ENCODE measurements around the gene GLT8D2.

GLT8D2 gene

DNA sequence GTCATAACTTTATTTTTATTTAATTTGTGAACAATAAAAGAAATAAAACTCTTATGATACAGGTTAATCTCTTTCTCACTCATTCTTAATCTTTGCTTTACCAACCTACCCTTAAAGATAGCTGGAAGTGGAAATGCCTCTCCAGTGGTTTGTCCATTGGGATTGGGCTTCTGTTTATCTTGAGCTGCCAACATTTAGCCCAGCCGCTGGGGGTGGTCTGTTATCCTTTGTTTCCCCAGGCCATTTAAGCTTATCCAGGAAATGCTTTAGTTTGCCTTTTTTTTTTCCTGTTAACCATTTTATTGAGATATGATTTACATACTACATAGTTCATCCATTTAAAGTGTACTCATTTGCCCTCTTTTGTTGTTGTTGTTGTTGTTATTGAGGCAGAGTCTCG lies 76.1 kb downstream of the GLT8D2 start:
- DNase-seq (ENCODE audit: low spot score), result no peak
- TF ChIP-seq, protein P1, sequence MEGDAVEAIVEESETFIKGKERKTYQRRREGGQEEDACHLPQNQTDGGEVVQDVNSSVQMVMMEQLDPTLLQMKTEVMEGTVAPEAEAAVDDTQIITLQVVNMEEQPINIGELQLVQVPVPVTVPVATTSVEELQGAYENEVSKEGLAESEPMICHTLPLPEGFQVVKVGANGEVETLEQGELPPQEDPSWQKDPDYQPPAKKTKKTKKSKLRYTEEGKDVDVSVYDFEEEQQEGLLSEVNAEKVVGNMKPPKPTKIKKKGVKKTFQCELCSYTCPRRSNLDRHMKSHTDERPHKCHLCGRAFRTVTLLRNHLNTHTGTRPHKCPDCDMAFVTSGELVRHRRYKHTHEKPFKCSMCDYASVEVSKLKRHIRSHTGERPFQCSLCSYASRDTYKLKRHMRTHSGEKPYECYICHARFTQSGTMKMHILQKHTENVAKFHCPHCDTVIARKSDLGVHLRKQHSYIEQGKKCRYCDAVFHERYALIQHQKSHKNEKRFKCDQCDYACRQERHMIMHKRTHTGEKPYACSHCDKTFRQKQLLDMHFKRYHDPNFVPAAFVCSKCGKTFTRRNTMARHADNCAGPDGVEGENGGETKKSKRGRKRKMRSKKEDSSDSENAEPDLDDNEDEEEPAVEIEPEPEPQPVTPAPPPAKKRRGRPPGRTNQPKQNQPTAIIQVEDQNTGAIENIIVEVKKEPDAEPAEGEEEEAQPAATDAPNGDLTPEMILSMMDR (IDR thresholded peaks at IDR 0.05; ENCODE audit: extremely low read depth, missing control alignments), result no peak

DNA sequence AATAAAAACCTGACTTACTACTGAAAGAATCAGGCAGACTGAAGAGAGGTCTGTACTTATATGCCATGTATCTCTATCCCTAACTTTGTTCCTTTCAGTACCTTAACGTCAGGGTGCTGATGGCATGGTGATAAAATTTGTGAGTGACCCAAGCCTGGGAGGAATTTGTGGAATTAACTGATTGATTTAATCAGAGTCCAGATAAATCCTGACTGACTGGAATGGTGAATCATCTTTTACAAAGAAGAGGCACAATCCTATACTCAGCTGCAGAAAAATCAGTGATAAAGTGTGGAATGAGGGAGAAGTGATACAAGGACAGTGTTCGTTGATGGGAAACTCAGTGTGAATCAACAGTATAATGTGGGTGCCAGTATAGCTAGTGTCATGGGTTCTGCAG lies 80.6 kb downstream of the GLT8D2 start:
- TF ChIP-seq, protein P1 (IDR thresholded peaks at IDR 0.05; ENCODE audit: extremely low read depth, missing control alignments), result no peak
- DNase-seq (ENCODE audit: low spot score), result no peak

DNA sequence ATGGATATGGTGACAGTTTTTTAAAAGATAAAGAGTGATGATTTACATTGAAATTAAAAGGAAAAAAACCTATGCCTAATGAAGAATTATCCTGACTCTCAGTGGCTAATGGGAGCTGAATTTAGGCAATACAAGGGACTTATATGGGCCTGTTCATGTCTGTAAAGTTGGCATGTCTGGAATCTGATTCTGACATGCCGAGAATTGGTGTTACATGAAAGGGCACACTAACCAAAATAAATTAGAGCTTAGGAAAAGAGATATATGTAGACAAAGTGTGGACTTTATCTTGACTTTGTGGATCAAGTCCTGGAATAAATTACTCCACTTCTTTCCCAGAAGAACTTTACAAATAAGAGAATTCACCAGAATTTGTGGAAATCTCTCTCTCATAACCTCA lies 83.3 kb downstream of the GLT8D2 start:
- TF ChIP-seq, protein P1 (IDR thresholded peaks at IDR 0.05; ENCODE audit: extremely low read depth, missing control alignments), result no peak

DNA sequence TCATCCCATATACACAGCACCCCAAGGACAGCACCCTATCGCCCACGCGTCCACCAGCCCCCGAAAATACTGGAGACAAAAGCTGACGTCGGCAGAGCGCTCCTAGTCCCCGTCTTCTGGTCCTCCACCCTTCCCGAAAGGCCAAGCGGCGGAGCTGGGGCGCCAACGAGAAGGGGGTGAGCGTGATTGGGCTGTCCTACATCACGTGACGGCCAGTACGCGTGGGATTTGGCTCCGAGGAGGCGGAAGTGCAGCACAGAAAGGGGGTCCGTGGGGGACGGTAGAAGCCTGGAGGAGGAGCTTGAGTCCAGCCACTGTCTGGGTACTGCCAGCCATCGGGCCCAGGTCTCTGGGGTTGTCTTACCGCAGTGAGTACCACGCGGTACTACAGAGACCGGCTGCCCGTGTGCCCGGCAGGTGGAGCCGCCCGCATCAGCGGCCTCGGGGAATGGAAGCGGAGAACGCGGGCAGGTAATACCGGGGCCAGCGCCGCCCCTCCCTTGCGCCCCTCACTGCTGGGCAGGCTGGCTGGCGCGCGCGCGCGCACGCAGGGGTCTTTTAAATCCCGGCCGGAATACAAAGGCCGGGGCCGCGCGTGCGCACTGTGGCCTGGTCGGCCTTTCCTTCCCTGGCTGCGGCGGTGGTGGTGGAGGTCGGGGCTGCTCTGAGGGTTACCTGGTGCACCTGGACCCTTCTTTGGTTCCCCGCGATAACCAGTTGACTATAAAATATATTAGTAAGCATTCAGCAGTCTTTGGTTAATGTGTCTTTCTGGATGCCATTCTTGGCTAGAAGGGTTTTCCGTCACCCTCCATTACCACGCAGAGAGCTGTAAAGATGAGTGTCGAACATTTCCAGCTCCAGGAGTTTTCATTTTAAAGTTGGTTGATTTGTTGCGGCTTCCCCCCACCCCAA lies 84.1 kb downstream of the GLT8D2 start, which contains the start of gene TDG:
Gene TDG, plus strand, starts transcription at position 283 of the 915 bp plus-strand sequence. Its CDS starts 166 bp downstream, at position 449.
- peak; percentile 95 for DNase-seq (ENCODE audit: low spot score)
- TF ChIP-seq, protein P1 (IDR thresholded peaks at IDR 0.05; ENCODE audit: extremely low read depth, missing control alignments), result peak; percentile 1

More for the DNA sequence above, 83.3 kb downstream of the GLT8D2 start:
- no peak for DNase-seq (ENCODE audit: low spot score)

DNA sequence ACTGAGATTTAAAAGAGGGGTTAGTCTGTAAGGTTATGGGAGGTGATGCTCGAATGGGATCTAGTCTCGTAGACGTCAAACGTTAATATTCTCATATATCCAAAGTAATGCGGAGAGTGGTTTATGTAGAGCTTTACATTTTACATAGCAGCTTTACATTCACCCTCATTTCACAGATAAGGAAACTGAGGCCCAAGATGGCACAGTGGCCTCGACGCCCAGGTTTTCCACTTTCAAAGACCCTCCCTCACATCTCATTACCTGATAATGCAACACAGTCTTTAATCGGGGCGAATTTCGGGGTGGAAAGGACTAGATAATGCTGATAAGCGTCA lies 84.8 kb downstream of the GLT8D2 start:
- TF ChIP-seq, protein P1 (IDR thresholded peaks at IDR 0.05; ENCODE audit: extremely low read depth, missing control alignments), result no peak
- no peak for DNase-seq (ENCODE audit: low spot score)

DNA sequence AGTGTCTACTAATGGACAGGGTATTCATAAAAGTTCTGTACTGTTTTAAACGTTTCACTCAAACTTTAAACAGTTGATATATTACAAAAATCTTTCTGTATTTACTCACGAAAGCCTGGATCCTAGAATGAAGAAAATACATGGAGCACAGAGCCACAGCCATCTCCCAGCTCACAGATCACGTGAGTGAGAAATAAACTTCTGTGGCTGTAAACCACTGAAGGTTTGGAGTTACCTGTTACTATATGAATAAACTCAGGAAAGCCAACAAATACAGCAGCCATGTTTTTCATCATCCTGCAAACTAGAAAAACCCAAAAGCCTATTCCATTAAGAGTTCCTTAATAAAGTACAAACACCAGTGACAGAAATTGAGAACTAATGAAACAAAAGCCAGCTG lies 85.2 kb downstream of the GLT8D2 start:
- no peak for DNase-seq (ENCODE audit: low spot score)
- TF ChIP-seq, protein P1 (IDR thresholded peaks at IDR 0.05; ENCODE audit: extremely low read depth, missing control alignments), result no peak

DNA sequence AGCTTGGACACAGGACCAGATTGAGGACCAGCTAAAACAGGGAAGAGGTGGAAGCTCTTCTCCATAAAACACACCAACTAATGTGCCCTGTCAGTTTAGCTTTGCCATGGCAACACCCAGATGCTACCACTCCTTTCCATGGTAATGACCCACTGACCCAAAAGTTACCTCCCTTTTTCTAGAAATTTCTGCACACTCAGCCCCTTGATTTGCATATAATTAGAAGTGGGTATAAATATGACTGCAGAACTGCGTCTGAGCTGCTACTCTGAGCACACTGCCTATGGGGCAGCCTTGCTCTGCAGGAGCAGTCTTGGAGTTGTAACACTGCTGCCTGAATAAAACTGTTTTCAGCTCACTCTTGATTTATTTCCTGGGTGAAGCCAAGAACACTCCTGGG lies 87.5 kb downstream of the GLT8D2 start:
- TF ChIP-seq, protein P1 (IDR thresholded peaks at IDR 0.05; ENCODE audit: extremely low read depth, missing control alignments), result no peak
- DNase-seq (ENCODE audit: low spot score), result no peak
